Measurements from ENCODE around the gene PLEKHM2. TPM values are rescaled to one million over a fixed set of nuclear protein-coding genes. Genes with fewer than 3 reads are reported as not detected.

Gene PLEKHM2
- total RNA-seq, 2 experiments from 2014 or later: 46.5 to 48.1 TPM

GRCh38 chr1:15704526-15705183 is 20.5 kb downstream of the PLEKHM2 start:
- Mint-ChIP-seq H3K36me3 (peaks cover 4% of the 10 kb centered on the region), H3K4me1 (ENCODE audit: low read depth) (peaks cover 13% of the 10 kb centered on the region), H3K27ac (no peak overlapping the region), H3K27me3 (no peaks in the 10 kb centered on the region), H3K9me3 (no peaks in the 10 kb centered on the region), H3K4me3 (no peak overlapping the region)
- intact Hi-C loops (cut with micrococcal nuclease): no loop called here
- POLR2A ChIA-PET: interaction anchor here (1.3 kb wide), 1 partner anchor 20 kb away, joined by 3 read pairs; no protein-coding TSS in a partner anchor
- DNase-seq: no peak
- CTCF ChIA-PET: interaction anchor here (1.2 kb wide), 1 partner anchor 111 kb away, joined by 5 read pairs; no protein-coding TSS in a partner anchor

GRCh38 chr1:15705184-15705566 is 21.1 kb downstream of the PLEKHM2 start:
- Mint-ChIP-seq H3K36me3 (peaks cover 4% of the 10 kb centered on the region), H3K27me3 (no peaks in the 10 kb centered on the region), H3K9me3 (no peaks in the 10 kb centered on the region), H3K4me3 (no peak overlapping the region), H3K27ac (no peak overlapping the region), H3K4me1 (ENCODE audit: low read depth) (peaks cover 13% of the 10 kb centered on the region)
- CTCF ChIA-PET: no interaction called here
- no peak for DNase-seq
- POLR2A ChIA-PET: interaction anchor here (1.3 kb wide), 1 partner anchor 20 kb away, joined by 3 read pairs; no protein-coding TSS in a partner anchor
- intact Hi-C loops (cut with micrococcal nuclease): no loop called here

GRCh38 chr1:15706751-15707150 is 22.6 kb downstream of the PLEKHM2 start:
- Mint-ChIP-seq H3K9me3 (no peaks in the 10 kb centered on the region), H3K27me3 (no peaks in the 10 kb centered on the region), H3K4me3 (no peak overlapping the region), H3K27ac (no peak overlapping the region), H3K36me3 (peaks cover 4% of the 10 kb centered on the region), H3K4me1 (ENCODE audit: low read depth) (peaks cover 13% of the 10 kb centered on the region)
- POLR2A ChIA-PET: no interaction called here
- no peak for DNase-seq
- intact Hi-C loops (cut with micrococcal nuclease): no loop called here
- CTCF ChIA-PET: interaction anchor here (0.6 to 0.7 kb wide), 2 partner anchors 128 to 377 kb away, joined by 3 to 4 read pairs; no protein-coding TSS in a partner anchor

GRCh38 chr1:15707239-15707925 is 23.3 kb downstream of the PLEKHM2 start:
- Mint-ChIP-seq H3K27me3 (no peaks in the 10 kb centered on the region), H3K4me3 (no peak overlapping the region), H3K36me3 (peaks cover 4% of the 10 kb centered on the region), H3K9me3 (no peaks in the 10 kb centered on the region), H3K27ac (no peak overlapping the region), H3K4me1 (ENCODE audit: low read depth) (peaks cover 13% of the 10 kb centered on the region)
- ChIA-PET POLR2A (no interaction called here), CTCF (interaction anchor here (0.6 to 0.7 kb wide), 2 partner anchors 129 to 376 kb away, joined by 3 to 4 read pairs; no protein-coding TSS in a partner anchor)
- intact Hi-C loops (cut with micrococcal nuclease): no loop called here
- no peak for DNase-seq

- POLR2A ChIA-PET: no interaction called here
- Mint-ChIP-seq H3K9me3 (no peaks in the 10 kb centered on the region), H3K27me3 (no peaks in the 10 kb centered on the region), H3K36me3 (peaks cover 4% of the 10 kb centered on the region), H3K27ac (no peak overlapping the region), H3K4me1 (ENCODE audit: low read depth) (peaks cover 10% of the 10 kb centered on the region), H3K4me3 (no peak overlapping the region)
- CTCF ChIA-PET: no interaction called here
- intact Hi-C loops (cut with micrococcal nuclease): no loop called here
- DNase-seq: no peak
Observed at GRCh38 chr1:15708486-15709137, 24.5 kb downstream of the PLEKHM2 start.

GRCh38 chr1:15709226-15709625 is 25.1 kb downstream of the PLEKHM2 start:
- Mint-ChIP-seq H3K27me3 (no peaks in the 10 kb centered on the region), H3K4me1 (ENCODE audit: low read depth) (peaks cover 10% of the 10 kb centered on the region), H3K9me3 (no peaks in the 10 kb centered on the region), H3K4me3 (no peak overlapping the region), H3K36me3 (peaks cover 4% of the 10 kb centered on the region), H3K27ac (no peak overlapping the region)
- ChIA-PET CTCF (no interaction called here), POLR2A (no interaction called here)
- intact Hi-C loops (cut with micrococcal nuclease): no loop called here
- DNase-seq: no peak

- Mint-ChIP-seq H3K27me3 (no peaks in the 10 kb centered on the region), H3K27ac (no peak overlapping the region), H3K4me1 (ENCODE audit: low read depth) (peaks cover 5% of the 10 kb centered on the region), H3K36me3 (no peaks in the 10 kb centered on the region), H3K4me3 (no peak overlapping the region), H3K9me3 (no peaks in the 10 kb centered on the region)
- intact Hi-C loops (cut with micrococcal nuclease): no loop called here
- ChIA-PET POLR2A (interaction anchor here (0.6 kb wide), 1 partner anchor 15 kb away, joined by 3 read pairs; no protein-coding TSS in a partner anchor), CTCF (interaction anchor here (1.6 kb wide), 1 partner anchor 103 kb away, joined by 3 read pairs; no protein-coding TSS in a partner anchor)
- DNase-seq: no peak
Observed at GRCh38 chr1:15712168-15712567, 28.0 kb downstream of the PLEKHM2 start.

- Mint-ChIP-seq H3K27ac (no peak overlapping the region), H3K4me1 (ENCODE audit: low read depth) (peaks cover 1% of the 10 kb centered on the region), H3K27me3 (no peaks in the 10 kb centered on the region), H3K9me3 (no peaks in the 10 kb centered on the region), H3K4me3 (no peak overlapping the region), H3K36me3 (peaks cover 4% of the 10 kb centered on the region)
- no peak for DNase-seq
- intact Hi-C loops (cut with micrococcal nuclease): no loop called here
- ChIA-PET POLR2A (interaction anchor here (0.8 kb wide), 1 partner anchor 96 kb away, joined by 3 read pairs; no protein-coding TSS in a partner anchor), CTCF (no interaction called here)
Observed at GRCh38 chr1:15714406-15715136, 30.5 kb downstream of the PLEKHM2 start.

- ChIA-PET POLR2A (no interaction called here), CTCF (no interaction called here)
- intact Hi-C loops (cut with micrococcal nuclease): no loop called here
- Mint-ChIP-seq H3K27ac (no peak overlapping the region), H3K36me3 (peaks cover 9% of the 10 kb centered on the region), H3K9me3 (no peaks in the 10 kb centered on the region), H3K4me1 (ENCODE audit: low read depth) (peaks cover 1% of the 10 kb centered on the region), H3K27me3 (no peaks in the 10 kb centered on the region), H3K4me3 (no peak overlapping the region)
- DNase-seq: no peak
Observed at GRCh38 chr1:15717418-15718125, 33.5 kb downstream of the PLEKHM2 start.

- H3K4me3 Mint-ChIP-seq: no peak overlapping the region
- peaks cover 9% of the 10 kb centered on the region for H3K36me3 Mint-ChIP-seq
- no peak overlapping the region for H3K27ac Mint-ChIP-seq
- H3K4me1 Mint-ChIP-seq (ENCODE audit: low read depth): peaks cover 1% of the 10 kb centered on the region
- DNase-seq: no peak
- POLR2A ChIA-PET: no interaction called here
- CTCF ChIA-PET: no interaction called here
- no peaks in the 10 kb centered on the region for H3K9me3 Mint-ChIP-seq
- H3K27me3 Mint-ChIP-seq: no peaks in the 10 kb centered on the region
- intact Hi-C loops (cut with micrococcal nuclease): no loop called here
Observed at GRCh38 chr1:15718199-15718601, 34.1 kb downstream of the PLEKHM2 start.

- ChIA-PET POLR2A (no interaction called here), CTCF (interaction anchor here (0.6 kb wide), 1 partner anchor 64 kb away, joined by 3 read pairs; no protein-coding TSS in a partner anchor)
- DNase-seq: no peak
- intact Hi-C loops (cut with micrococcal nuclease): no loop called here
- Mint-ChIP-seq H3K9me3 (no peaks in the 10 kb centered on the region), H3K27ac (no peak overlapping the region), H3K4me3 (no peak overlapping the region), H3K36me3 (peaks cover 9% of the 10 kb centered on the region), H3K4me1 (ENCODE audit: low read depth) (peaks cover under 1% of the 10 kb centered on the region), H3K27me3 (no peaks in the 10 kb centered on the region)
Observed at GRCh38 chr1:15719381-15720120, 35.4 kb downstream of the PLEKHM2 start.
